Measurements from ENCODE around the gene CPLX1. TPM values are rescaled to one million over a fixed set of nuclear protein-coding genes. Genes with fewer than 3 reads are reported as not detected.

Gene CPLX1
- 4.4 TPM for total RNA-seq
- long read RNA-seq, partial matches to known transcripts: 0 of 5 reads
- long read RNA-seq, other reads (novel, unspliced or antisense): 4 of 5 reads

DNA sequence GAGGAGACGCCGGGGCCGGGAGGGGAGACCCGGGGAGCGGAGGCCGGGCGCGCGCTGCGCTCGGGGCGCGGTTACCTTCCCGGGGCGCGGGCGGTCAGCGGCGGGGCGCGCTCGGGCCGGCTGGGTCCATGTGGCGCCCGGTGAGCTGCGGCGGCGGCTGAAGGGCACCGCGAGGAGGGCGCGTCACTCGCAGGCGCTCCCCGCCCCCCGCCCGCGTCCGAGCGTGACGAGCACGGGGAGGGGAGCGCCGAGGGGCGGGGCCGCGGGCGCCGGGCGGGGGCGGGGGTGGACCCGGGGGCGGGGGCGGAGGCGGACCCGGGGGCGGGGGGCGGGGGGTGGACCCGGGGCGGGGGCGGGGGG lies at the start of gene CPLX1:
Gene CPLX1, minus strand, starts transcription at position 159 of the 360 bp plus-strand sequence. CDS start 1,607 bp downstream, outside the sequence.
- intact Hi-C loops (cut with micrococcal nuclease): no loop called here
- DNase-seq (no peak), ATAC-seq (no peak)

DNA sequence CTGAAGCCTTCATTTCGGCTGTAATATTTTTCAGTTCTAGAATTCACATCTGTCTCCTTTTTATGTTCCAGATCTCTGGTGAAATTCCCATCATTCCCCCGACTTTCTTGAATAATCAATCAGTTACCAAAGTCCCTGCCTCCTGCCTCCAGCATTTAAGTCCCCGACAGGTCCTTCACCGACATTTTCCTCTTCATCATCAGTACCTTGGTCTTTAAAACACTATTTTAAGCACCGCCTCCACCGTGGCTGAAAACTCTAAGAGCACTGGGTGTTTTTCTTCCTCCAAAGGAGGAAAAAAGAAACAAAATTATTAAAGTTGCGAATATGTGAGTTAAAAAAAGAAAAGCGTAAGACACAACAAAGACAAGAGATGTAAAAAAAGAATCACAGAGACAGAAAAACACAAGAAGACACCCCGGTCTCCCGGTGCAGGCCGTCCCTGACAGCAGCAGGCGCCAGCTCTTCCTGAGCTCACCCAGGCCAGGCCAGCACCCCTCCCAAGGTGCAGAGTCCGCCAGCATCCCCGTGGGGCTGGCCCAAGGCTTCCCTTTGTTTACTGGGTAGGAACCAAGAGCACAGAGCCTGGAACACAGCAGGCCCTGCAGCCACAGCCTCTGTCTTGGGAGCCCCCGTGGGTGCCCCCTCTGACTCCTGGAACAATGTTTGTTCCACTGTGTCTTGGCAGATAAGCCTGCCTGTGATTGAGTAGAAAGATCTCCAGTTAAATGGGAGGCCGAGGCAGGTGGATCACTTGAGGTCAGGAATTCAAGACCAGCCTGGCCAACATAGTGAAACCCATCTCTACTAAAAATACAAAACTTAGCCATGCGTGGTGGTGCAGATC lies 49.3 kb upstream of the CPLX1 start:
- ATAC-seq: no peak
- no peak for DNase-seq
- intact Hi-C loops (cut with micrococcal nuclease): no loop called here

DNA sequence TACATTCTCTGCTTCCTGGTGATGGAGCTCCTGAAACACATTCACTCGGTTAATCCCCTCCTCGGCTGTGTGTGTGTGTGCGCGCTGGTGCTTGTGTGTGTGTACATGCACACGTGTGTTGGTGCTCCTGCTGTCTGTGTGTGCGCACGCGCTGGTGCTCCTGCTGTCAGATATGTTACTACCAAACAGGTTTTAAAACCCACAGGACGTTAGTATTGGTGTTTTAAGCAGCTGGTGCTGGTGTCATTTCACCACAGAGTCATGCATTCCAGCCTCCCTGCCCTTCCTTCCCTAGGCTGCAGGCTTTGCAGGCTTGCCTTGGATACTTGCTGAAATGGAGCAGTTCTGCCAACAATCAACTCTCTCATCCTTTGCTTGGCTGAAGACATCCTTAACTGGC lies 48.1 kb upstream of the CPLX1 start:
- intact Hi-C loops (cut with micrococcal nuclease): no loop called here
- ATAC-seq: no peak

DNA sequence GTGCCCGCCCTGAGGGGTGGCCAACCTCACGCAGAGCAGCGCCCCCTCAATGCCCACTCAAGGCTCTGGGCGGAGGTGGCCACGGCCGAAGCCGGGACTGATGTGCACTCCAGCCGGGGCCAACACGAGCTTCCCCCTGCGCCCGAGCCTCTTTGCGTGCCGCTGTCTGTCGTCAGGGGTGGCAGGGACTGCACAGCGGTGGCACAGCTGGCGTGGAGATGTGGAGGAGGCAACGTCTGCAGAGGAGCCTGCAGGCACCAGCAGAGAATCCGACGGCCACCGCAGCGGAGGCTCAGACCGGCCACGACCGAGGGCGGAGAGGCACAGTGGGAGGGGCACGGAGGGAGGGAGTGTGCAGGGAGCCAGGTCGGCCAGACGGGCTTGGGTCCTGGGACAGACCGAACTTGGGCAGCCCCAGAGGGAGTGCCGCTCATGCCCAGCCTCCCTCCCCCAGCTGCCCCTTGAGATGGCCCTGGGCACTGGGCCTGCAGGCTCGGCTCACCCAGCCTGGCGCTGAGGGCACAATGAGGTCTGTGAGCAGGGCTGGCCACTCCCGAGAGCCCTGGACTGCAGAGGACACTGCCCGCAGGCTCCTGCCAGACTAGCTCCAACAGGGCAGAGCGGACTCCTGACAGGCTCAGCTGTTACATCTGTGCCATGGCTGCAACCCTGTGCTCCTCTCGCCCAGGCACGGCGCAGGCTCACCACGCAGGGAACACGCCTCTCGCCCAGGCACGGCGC lies 46.5 kb upstream of the CPLX1 start:
- intact Hi-C loops (cut with micrococcal nuclease): no loop called here
- ATAC-seq: no peak
- DNase-seq: no peak

More for the DNA sequence above, 48.1 kb upstream of the CPLX1 start:
- DNase-seq: no peak

GRCh38 chr4:871484-871883 lies 45.6 kb upstream of the CPLX1 start:
- DNase-seq (no peak), ATAC-seq (no peak)
- intact Hi-C loops (cut with micrococcal nuclease): no loop called here

DNA sequence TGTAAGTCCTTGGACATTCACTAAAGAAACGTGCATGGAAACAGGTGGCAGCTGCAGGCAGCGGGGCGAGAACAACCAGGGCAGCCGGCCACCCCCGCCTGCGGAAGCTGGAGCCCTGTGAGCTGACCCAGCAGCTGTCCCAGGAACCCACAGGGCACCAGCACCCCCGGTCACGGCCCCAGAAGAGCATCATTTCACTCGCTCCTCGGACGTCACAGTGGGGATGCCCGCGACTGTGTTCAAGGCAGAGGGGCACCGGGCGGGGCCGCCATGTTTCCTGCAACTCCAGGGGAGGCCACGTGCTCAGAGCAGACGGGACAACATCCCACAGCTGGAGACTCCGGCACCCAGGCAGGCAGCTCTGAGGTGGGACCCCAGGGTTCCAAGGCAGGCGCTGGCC lies 45.0 kb upstream of the CPLX1 start:
- ATAC-seq (no peak), DNase-seq (no peak)
- intact Hi-C loops (cut with micrococcal nuclease): no loop called here

- intact Hi-C loops (cut with micrococcal nuclease): no loop called here
- ATAC-seq: no peak
- no peak for DNase-seq
Measured at GRCh38 chr4:869776-870175, 43.8 kb upstream of the CPLX1 start.

- no peak for ATAC-seq
- DNase-seq: no peak
- intact Hi-C loops (cut with micrococcal nuclease): no loop called here
Measured at GRCh38 chr4:868421-868820, 42.5 kb upstream of the CPLX1 start.

DNA sequence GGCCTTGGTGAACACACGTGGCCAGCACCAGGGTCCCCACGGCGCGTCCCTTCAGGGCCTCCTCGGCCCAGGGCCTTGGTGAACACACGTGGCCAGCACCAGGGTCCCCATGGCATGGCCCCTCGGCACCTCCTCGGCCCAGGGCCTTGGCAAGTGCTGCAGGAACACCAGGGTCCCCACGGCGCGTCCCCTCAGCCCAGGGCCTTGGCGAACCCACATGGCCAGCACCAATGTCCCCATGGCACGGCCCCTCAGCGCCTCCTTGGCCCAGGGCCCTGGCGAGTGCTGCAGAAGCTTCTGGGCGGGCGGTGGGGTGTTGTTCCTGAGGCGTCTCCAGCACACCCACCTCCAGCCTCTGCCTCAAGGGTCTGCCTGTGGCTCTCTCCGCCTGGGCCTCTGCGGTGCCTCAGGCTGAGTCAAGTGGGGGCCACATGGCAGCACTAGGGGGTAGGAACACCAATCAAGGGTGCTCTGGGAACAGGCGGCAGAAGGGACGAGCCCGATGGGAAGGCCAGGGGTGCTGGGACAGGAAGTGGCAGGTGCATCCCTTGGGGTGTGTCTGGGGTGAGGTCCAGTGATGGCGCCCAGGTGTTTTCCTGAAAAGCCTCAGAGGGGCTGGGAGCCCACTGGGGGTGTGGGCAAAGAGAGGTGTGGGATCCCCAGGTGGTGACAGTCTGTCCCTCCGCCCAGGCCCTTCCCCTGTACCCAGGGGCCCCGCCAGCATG lies 41.8 kb upstream of the CPLX1 start:
- no peak for DNase-seq
- intact Hi-C loops (cut with micrococcal nuclease): no loop called here
- ATAC-seq: no peak

GRCh38 chr4:866761-867390 lies 40.9 kb upstream of the CPLX1 start:
- no peak for ATAC-seq
- no peak for DNase-seq
- intact Hi-C loops (cut with micrococcal nuclease): no loop called here

- DNase-seq: no peak
- no peak for ATAC-seq
- intact Hi-C loops (cut with micrococcal nuclease): no loop called here
Measured at GRCh38 chr4:866068-866760, 40.3 kb upstream of the CPLX1 start.

DNA sequence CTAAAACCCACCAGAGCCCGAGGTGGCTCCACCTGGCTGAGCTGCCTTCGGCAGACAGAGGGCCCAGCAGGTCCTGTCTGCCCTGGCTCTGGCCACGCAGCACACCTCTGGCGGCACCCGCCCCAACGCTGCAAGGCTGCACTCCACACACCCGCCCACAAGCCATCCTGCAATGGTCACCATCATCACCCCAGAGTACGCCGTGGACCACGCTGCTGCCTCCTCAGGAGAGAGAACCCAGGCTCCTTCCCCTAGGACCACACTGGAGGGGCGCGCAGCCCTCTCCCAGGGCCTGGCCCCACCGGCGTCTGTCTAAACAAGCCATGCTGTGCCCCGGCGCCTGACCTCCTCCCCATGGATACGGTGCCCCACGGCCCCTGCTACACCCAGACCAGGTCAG lies 39.6 kb upstream of the CPLX1 start:
- ATAC-seq (no peak), DNase-seq (peak; percentile 15)
- intact Hi-C loops (cut with micrococcal nuclease): no loop called here

- no peak for ATAC-seq
- peak; percentile 24 for DNase-seq
- intact Hi-C loops (cut with micrococcal nuclease): no loop called here
Measured at GRCh38 chr4:865121-865465, 39.2 kb upstream of the CPLX1 start.

- peak; percentile 28 for DNase-seq
Measured at GRCh38 chr4:864456-865120, 38.7 kb upstream of the CPLX1 start.

GRCh38 chr4:860561-860960 lies 34.6 kb upstream of the CPLX1 start:
- peak; percentile 17 for DNase-seq
- no peak for ATAC-seq
- intact Hi-C loops (cut with micrococcal nuclease): no loop called here

More at GRCh38 chr4:864456-865120, 38.7 kb upstream of the CPLX1 start:
- intact Hi-C loops (cut with micrococcal nuclease): no loop called here
- ATAC-seq: no peak

DNA sequence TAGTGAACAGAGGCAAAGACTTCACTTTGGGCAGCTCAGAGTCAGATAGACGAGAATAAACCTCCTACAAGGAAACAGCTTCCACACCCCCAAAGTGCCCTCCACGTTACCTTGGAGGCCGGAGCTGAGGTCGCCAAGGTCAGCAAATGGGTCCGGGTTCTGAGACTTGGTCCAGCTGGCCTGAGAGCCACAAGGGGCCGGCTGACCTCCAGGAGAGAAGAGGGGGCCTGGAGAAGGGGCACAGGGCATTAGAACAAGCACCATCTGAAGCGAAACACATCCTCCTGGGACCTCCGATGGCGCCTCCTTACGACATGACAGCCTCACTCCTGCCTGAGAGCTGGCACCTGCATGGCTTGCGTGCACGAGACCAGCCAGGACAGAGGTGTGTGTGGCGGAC lies 33.6 kb upstream of the CPLX1 start:
- peak; percentile 24 for DNase-seq
- intact Hi-C loops (cut with micrococcal nuclease): no loop called here
- no peak for ATAC-seq

- peak; percentile 25 for DNase-seq
- no peak for ATAC-seq
- intact Hi-C loops (cut with micrococcal nuclease): no loop called here
Measured at GRCh38 chr4:858831-859451, 33.0 kb upstream of the CPLX1 start.

GRCh38 chr4:858041-858481 lies 32.1 kb upstream of the CPLX1 start:
- ATAC-seq (no peak), DNase-seq (peak; percentile 9)
- intact Hi-C loops (cut with micrococcal nuclease): no loop called here

Data from left ventricle myocardium superior (tissue), 1 donor.